ENCODE results near the gene TPM4.

Gene TPM4

DNA sequence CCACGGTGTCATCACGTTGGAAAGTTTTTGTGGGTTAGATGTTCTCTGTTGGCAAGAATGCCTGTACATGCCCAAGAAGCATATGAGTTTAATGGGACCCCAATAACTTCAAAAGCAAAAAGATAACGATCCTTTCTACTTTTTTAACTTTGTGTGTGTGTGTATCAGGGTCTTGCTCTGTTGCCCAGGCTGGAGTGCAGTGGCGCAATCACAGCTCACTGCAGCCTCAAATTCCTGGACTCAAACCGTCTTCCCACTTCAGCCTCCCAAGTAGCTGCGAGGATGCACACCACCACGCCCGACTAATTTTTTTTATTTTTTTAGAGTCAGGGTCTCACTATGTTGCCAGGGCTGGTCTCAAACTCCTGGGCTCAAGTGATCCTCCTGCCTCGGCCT, 34.3 kb upstream of the TPM4 start:
- no peak for DNase-seq (ENCODE audit: low read depth)

DNA sequence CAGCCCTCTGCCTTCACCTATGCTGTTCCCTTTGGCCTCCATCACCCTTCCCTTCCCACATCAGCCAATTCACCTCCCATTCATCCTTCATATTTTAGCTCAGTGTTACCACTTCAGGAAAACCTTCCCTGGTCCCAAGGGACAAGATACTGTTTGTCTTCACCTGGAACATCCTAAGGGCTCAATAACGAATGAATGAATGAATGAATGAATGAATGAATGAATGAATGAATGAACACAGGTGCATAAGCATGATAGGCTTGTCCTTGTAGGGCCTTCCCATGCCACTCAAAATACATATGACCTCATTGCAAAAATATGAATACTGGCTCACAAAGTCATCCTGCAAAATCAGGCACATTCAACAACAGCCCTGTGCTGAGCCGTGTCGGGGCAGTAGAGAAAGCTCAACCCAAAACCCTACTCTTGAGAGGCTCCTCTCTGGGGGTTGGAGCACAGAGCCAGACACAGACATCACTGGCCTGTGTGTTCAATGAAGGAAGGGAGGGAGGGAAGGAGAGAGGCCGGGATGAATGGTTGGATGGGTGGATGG, 33.7 kb upstream of the TPM4 start:
- DNase-seq (ENCODE audit: low read depth): no peak

DNA sequence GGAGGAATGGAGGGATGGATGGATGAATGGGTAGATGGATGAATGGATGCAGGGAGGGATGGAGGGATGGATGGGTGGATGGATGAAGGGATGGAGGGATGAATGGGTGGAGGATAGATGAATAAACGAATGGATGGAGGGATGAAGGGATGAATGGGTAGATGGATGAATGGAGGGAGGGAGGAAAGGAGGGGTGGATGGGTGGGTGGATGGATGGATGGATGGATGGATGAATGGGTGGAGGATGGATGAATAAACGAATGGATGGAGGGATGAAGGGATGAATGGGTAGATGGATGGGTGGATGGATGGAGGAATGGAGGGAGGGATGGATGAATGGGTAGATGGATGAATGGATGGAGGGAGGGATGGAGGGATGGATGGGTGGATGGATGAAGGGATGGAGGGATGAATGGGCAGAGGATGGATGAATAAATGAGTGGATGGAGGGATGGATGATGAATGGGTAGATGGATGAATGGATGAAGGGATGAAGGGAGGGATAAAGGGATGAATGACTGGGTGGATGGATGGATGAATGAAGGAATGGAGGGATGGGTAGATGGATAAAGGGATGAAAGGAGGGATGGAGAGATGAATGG, 33.0 kb upstream of the TPM4 start:
- DNase-seq (ENCODE audit: low read depth): no peak

DNA sequence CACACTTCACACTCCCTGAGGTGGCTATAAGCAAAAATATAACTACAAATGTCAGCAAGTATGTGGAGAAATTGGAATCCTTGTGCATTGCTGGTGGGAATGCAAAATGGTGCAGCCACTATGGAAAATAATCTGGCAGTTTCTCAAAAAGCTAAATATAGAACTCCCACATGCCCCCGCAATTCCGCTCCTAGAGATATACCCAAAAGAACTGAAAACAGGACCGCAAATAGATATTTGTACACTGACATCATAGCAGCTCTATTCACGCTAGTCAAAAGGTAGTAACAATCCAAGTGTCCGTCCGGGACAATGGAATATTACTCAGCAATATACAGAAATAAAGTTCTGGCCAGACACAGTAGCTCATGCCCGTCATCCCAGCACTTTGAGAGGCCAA, 31.5 kb upstream of the TPM4 start:
- no peak for DNase-seq (ENCODE audit: low read depth)

DNA sequence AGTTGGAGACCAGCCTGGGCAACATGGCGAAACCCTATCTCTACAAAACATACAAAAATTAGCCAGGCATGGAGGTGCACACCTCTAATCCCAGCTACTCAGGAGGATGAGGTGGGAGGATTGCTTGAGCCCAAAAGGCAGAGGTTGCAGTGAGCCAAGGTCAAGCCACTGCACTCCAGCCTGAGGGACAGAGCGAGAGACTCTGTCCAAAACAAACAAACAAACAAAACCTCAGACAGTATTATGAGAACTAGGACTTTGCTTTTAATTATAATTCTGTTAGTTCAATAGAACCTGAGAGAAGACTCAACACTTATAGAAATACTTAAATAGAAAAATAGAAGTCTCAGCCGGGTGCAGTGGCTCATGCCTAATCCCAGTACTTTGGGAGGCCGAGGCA, 31.1 kb upstream of the TPM4 start:
- DNase-seq (ENCODE audit: low read depth): no peak

GRCh38 chr19:16045893-16046292, 30.4 kb upstream of the TPM4 start:
- no peak for DNase-seq (ENCODE audit: low read depth)

- DNase-seq (ENCODE audit: low read depth): no peak
Measured at GRCh38 chr19:16048583-16048982, 27.7 kb upstream of the TPM4 start.

DNA sequence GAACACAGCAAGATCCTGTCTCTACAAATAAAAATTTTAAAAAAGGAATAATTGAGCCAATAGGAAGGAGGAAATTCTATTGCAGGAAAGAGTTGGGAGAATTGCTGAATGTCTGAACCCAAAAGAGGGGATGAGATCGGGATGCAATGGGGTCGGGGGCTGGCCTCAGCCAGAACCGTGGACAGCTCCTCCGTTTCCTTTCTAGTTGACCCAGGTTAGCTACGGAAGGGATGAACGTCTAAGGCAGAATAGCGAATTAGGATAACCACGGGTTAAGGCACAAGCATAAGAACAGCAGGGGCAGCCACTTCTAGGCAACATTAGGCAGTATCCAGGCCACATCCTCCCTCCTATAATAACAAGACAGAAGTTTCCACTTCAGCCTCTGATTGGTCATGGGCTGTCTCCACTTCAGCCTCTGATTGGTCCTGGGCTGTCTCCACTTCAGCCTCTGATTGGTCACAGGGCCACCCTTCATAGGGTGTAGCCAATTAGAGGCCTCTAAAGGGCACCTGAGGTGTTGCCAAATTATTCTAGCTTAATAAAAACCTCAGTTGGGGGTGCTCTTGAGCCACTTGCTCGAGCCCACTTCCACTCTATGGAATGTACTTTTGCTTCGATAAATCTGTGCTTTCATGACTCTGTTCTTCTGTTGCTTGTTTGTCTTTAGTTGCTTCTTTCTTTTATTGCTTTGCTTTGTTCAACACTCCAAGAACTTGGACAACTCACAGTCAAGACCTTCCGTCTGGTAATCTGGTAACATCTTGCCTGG, 24.9 kb upstream of the TPM4 start:
- no peak for DNase-seq (ENCODE audit: low read depth)

DNA sequence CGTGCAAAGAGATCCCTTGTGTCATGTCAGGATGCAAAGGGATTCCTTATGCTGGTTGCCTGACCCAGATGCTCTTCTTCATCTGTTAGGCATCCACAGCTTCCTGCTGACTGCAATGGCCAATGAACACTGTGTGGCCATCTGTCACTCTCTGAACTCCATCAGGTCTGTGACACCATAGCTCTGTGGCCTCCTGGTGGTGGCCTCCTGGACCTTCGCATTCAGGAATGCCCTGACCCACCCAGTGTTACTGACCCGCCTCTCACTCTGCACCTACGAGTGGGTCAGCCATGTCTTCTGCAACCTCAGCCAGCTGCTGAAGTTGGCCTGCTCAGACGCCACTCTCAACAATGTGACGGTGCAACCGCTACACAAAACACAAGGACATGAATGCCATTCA, 23.9 kb upstream of the TPM4 start:
- no peak for DNase-seq (ENCODE audit: low read depth)

DNA sequence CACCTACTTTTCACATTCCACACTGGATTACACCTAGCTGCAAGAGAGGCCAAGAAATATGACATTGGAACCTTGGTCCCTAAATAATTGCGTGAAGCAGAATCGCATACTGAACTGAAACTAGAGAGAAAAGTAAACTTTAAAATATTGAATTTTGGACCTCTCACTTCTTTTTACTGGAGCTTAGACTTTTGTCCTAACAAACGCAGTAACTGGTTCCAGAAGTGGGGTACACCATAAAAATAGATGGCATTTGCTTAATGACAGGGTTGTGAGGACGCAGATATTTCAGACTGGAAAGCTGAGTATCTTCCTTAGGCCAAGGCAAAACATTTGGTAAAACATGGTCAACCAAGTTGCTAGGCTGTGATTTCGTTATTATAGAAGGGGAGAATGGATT, 19.2 kb upstream of the TPM4 start:
- no peak for DNase-seq (ENCODE audit: low read depth)

DNA sequence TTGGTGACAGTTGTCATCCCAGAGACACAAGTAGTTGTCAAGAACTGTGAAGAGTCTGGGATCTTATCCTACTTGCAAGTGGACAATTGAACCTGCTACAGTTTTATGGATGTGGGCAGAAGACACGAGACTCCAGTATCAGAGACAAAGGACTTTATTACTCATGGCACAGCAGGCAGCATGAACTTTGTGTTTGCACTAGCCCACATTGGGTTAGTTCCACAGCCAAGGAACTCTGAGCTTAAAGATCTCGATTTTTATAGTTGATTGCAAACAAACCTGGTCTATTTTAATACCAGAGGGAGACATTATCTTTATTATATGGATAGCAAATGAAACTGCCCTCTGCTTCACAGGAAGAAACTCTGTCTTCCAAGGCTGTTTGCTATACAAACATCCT, 16.0 kb upstream of the TPM4 start:
- DNase-seq (ENCODE audit: low read depth): no peak

GRCh38 chr19:16061943-16062342, 14.4 kb upstream of the TPM4 start:
- DNase-seq (ENCODE audit: low read depth): no peak

- no peak for DNase-seq (ENCODE audit: low read depth)
Measured at GRCh38 chr19:16062789-16063188, 13.5 kb upstream of the TPM4 start.

GRCh38 chr19:16064209-16064889, 11.9 kb upstream of the TPM4 start:
- no peak for DNase-seq (ENCODE audit: low read depth)

DNA sequence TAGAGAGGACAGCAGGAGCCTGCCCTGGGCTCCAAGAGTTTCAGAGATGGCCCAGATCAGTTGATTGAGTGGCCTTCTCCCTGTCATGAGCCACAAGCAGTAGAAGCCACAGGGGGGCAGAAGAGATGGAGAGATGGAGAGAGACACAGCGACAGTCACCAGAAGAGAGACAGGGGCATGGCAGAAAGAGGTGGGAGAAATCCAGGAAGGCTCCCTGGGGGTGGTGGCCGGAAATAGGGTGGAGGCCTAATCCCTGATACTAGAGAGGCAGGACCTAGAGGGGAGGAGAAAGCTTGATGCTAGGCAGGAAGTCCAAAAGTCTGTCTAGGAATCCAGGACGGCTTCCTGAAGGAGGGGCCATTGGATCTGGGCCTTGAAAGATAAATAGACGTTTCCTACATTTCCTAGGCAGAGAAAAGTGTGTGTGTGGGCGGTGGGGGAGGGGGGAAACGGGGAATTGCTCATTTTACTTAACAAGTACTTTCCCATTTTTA, 9.6 kb upstream of the TPM4 start:
- no peak for DNase-seq (ENCODE audit: low read depth)

- DNase-seq (ENCODE audit: low read depth): no peak
Measured at GRCh38 chr19:16067205-16067938, 8.9 kb upstream of the TPM4 start.

GRCh38 chr19:16068696-16069259, 7.5 kb upstream of the TPM4 start:
- no peak for DNase-seq (ENCODE audit: low read depth)

GRCh38 chr19:16069813-16070365, 6.4 kb upstream of the TPM4 start:
- no peak for DNase-seq (ENCODE audit: low read depth)

GRCh38 chr19:16070366-16070990, 5.8 kb upstream of the TPM4 start:
- no peak for DNase-seq (ENCODE audit: low read depth)

- no peak for DNase-seq (ENCODE audit: low read depth)
Measured at GRCh38 chr19:16071072-16071691, 5.1 kb upstream of the TPM4 start.

- no peak for DNase-seq (ENCODE audit: low read depth)
Measured at GRCh38 chr19:16073481-16073880, 2.8 kb upstream of the TPM4 start.
